MCF 10A (cell line): ENCODE measurements around the gene SIT1. TPM values are rescaled to one million over a fixed set of nuclear protein-coding genes. Genes with fewer than 3 reads are reported as not detected.

ENCODE experiments used
- BruUV-seq: library from RNA; stranded (reverse); fragments of 400-500 nt; replicated peaks from 2 replicates; lab custom pipeline; 2021; lab: Mats Ljungman, UMichigan
- CTCF ChIA-PET: fragments of 300-600 bp; sonication (Branson Sonifier 250); formaldehyde crosslinking; extraction: SDS; loops from one replicate; lab custom pipeline; 2021; ENCODE audit warnings: antibody characterized with exemption, inconsistent platforms; lab: Yijun Ruan, JAX
- POLR2A ChIA-PET: fragments of 300-600, 350-650 bp; sonication (Branson Sonifier 250); formaldehyde crosslinking; extraction: SDS; loops from one replicate; lab custom pipeline; 2020; ENCODE audit warnings: antibody characterized with exemption, inconsistent platforms; lab: Yijun Ruan, JAX
- DNase-seq: peaks from one replicate; pipeline ENCODE4 v3.0.0-alpha.2; 2018; ENCODE audit not compliant: unreplicated experiment
- H3K27ac Mint-ChIP-seq: one replicate; pipeline ENCODE4 v1.8.0; 2022; ENCODE audit warnings: mild to moderate bottlenecking, low read depth, mixed read lengths; ENCODE audit not compliant: unreplicated experiment
- H3K27me3 Mint-ChIP-seq: one replicate; pipeline ENCODE4 v1.8.0; 2022; ENCODE audit warnings: mixed read lengths; ENCODE audit not compliant: insufficient read depth, unreplicated experiment
- H3K36me3 Mint-ChIP-seq: one replicate; pipeline ENCODE4 v1.8.0; 2022; ENCODE audit warnings: mild to moderate bottlenecking, moderate library complexity, mixed read lengths; ENCODE audit not compliant: insufficient read depth, unreplicated experiment
- H3K4me1 Mint-ChIP-seq: one replicate; pipeline ENCODE4 v1.8.0; 2022; ENCODE audit warnings: mixed read lengths; ENCODE audit not compliant: insufficient read depth, unreplicated experiment
- H3K4me3 Mint-ChIP-seq: one replicate; pipeline ENCODE4 v1.8.0; 2022; ENCODE audit warnings: mild to moderate bottlenecking, moderate library complexity, mixed read lengths; ENCODE audit not compliant: unreplicated experiment
- H3K9me3 Mint-ChIP-seq: one replicate; pipeline ENCODE4 v1.8.0; 2022; ENCODE audit warnings: mixed read lengths; ENCODE audit not compliant: unreplicated experiment
- intact Hi-C: fragments of 100-400 bp; cut with micrococcal nuclease; formaldehyde crosslinking; loops from 2 replicates; pipeline ENCODE4 v1.14.1; 2022
- total RNA-seq: library from RNA; stranded (reverse); gene quantifications from 2 replicates; pipeline ENCODE4 v1.2.3, GENCODE V29; 2022
- TF ChIP-seq, protein P1 (sequence below): fragments of 200-600 bp; IDR thresholded peaks from one replicate; pipeline ENCODE4 v1.8.0; 2022; ENCODE audit warnings: antibody characterized with exemption, mild to moderate bottlenecking; ENCODE audit not compliant: unreplicated experiment

SIT1 gene
- total RNA-seq, 1 experiment from 2014 or later, result not detected

DNA sequence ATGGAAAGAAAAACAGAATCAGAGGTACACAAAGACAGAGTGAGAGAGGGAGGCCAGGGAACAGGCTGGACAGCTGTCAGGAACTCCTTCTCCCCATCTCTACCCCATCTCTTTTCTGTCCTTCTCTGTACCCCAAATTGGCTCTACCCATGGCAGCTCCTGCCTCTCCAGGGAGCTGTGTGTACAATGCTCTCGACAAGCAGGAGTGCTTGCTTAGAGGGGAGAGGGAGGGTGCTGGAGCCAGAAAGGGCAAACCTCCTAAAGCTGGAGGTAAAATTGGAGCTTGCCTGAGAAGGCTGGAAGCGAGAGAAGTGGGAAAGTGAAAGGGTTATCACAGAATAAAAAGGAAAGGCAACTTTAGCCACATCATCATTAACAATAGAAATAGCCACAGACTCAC, 32.6 kb upstream of the SIT1 start:
- Mint-ChIP-seq H3K27me3 (no peaks in the 10 kb centered on the region), H3K27ac (no peak overlapping the region), H3K9me3 (no peaks in the 10 kb centered on the region), H3K4me3 (no peak overlapping the region), H3K36me3 (peaks cover 58% of the 10 kb centered on the region), H3K4me1 (peaks cover 22% of the 10 kb centered on the region)
- POLR2A ChIA-PET, result interaction anchor here (0.9 to 2.3 kb wide), 2 partner anchors 9 to 35 kb away, joined by 4 to 9 read pairs; partner anchors contain the start of gene CA9
- no TSS peak for BruUV-seq
- TF ChIP-seq, protein P1, sequence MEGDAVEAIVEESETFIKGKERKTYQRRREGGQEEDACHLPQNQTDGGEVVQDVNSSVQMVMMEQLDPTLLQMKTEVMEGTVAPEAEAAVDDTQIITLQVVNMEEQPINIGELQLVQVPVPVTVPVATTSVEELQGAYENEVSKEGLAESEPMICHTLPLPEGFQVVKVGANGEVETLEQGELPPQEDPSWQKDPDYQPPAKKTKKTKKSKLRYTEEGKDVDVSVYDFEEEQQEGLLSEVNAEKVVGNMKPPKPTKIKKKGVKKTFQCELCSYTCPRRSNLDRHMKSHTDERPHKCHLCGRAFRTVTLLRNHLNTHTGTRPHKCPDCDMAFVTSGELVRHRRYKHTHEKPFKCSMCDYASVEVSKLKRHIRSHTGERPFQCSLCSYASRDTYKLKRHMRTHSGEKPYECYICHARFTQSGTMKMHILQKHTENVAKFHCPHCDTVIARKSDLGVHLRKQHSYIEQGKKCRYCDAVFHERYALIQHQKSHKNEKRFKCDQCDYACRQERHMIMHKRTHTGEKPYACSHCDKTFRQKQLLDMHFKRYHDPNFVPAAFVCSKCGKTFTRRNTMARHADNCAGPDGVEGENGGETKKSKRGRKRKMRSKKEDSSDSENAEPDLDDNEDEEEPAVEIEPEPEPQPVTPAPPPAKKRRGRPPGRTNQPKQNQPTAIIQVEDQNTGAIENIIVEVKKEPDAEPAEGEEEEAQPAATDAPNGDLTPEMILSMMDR, result no peak
- intact Hi-C loops, result no loop called here
- CTCF ChIA-PET, result interaction anchor here (4.8 kb wide), 1 partner anchor 13 kb away, joined by 34 read pairs; no protein-coding TSS in a partner anchor
- DNase-seq, result no peak

DNA sequence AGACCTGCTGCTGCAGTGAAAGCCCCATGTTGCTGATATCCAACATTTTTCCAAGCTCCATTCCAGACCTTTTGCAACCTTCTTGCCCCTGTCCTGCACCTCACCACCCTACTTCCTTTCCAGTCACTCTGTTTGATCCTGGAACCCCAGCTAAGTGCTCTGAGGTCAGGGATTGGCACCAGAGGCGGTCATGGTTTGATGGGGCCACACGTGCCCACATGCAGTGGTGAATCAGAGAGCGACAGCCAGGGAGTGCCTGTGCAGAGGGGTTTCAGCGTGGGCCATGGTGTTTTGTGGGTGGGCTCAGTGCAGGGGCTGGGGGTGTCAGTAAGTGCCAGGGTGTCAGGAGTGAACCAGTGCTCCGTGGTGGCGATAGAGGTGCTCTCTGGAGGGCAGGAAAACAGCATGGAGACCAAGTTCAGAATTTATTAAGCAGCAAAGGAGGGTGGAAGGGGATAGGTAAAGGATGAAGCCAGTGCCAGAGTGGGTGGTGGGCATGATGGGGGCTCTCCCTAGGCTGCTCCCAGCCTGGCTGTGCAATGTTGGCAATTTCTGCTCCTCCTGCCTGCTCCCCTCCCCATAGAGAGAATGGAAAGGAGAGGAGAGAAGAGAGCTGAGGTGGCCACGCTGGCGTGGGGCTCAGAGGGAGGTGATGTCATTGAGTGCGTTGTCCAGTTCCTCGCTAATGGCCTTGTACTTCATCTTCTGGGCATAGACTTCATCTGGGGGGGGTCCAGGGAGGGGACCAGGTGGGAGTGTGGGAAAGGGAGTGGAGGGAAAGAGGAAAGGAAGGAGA, 32.0 kb upstream of the SIT1 start:
- no peak overlapping the region for H3K27ac Mint-ChIP-seq
- TF ChIP-seq, protein P1, result no peak
- no TSS peak for BruUV-seq
- H3K4me1 Mint-ChIP-seq, result peaks cover 20% of the 10 kb centered on the region
- H3K4me3 Mint-ChIP-seq, result no peak overlapping the region
- no peaks in the 10 kb centered on the region for H3K9me3 Mint-ChIP-seq
- H3K27me3 Mint-ChIP-seq, result no peaks in the 10 kb centered on the region
- POLR2A ChIA-PET, result interaction anchor here (0.6 to 2.3 kb wide), 3 partner anchors 8 to 605 kb away, joined by 3 to 9 read pairs (median 4); partner anchors contain the start of gene CA9
- no peak for DNase-seq
- peaks cover 58% of the 10 kb centered on the region for H3K36me3 Mint-ChIP-seq
- CTCF ChIA-PET, result interaction anchor here (4.8 kb wide), 1 partner anchor 14 kb away, joined by 34 read pairs; no protein-coding TSS in a partner anchor
- intact Hi-C loops, result no loop called here

DNA sequence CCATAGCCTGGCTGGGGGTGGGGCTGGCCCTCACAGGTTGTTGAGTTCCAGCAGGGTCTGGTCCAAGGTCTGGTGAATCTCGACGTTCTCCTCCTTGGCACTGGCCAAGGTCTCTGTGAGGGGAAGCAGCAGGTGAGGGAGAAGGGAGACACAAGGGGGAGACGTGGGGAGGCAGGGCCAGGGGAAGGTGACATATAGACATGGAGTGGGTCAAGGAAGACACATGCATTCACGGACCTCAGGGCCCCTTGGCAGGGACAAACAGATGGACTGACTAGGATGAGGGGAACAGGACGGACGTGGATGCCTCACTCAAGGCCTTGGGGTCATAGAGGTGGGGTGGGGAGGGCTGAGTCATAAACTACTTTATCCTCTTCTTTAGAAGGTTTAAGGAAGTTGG, 31.3 kb upstream of the SIT1 start:
- Mint-ChIP-seq H3K36me3 (peaks cover 52% of the 10 kb centered on the region), H3K27ac (no peak overlapping the region), H3K4me1 (peaks cover 14% of the 10 kb centered on the region), H3K27me3 (no peaks in the 10 kb centered on the region), H3K4me3 (no peak overlapping the region), H3K9me3 (no peaks in the 10 kb centered on the region)
- TF ChIP-seq, protein P1, result no peak
- no TSS peak for BruUV-seq
- ChIA-PET POLR2A (interaction anchor here (0.6 kb wide), 1 partner anchor 605 kb away, joined by 3 read pairs; no protein-coding TSS in a partner anchor), CTCF (interaction anchor here (4.8 kb wide), 1 partner anchor 14 kb away, joined by 34 read pairs; no protein-coding TSS in a partner anchor)
- no peak for DNase-seq
- intact Hi-C loops, result no loop called here

GRCh38 chr9:35681341-35682002, 30.7 kb upstream of the SIT1 start:
- Mint-ChIP-seq H3K4me3 (no peak overlapping the region), H3K27me3 (no peaks in the 10 kb centered on the region)

More at GRCh38 chr9:35681341-35682002, 30.7 kb upstream of the SIT1 start:
- intact Hi-C loops, result no loop called here
- ChIA-PET POLR2A (interaction anchor here (0.6 kb wide), 1 partner anchor 495 kb away, joined by 3 read pairs; no protein-coding TSS in a partner anchor), CTCF (interaction anchor here (1.2 kb wide), 1 partner anchor 24 kb away, joined by 3 read pairs; the partner anchor contains the start of genes CCDC107 and RMRP)
- Mint-ChIP-seq H3K9me3 (no peaks in the 10 kb centered on the region), H3K36me3 (peaks cover 52% of the 10 kb centered on the region), H3K4me1 (peaks cover 14% of the 10 kb centered on the region), H3K27ac (no peak overlapping the region)
- BruUV-seq, result no TSS peak
- TF ChIP-seq, protein P1, result no peak
- DNase-seq, result no peak
